Uterus (tissue), 2 donors: ENCODE data around the gene SCFD2.

Experiments
- POLR2A ChIP-seq, 2 donors: fragments of 450-650 bp; IDR thresholded peaks; one replicate each; pipeline ENCODE4 v1.6.1; 2016; ENCODE audit warnings: antibody characterized with exemption in 2 of 2, mild to moderate bottlenecking in 1 of 2, moderate library complexity in 1 of 2
- TF ChIP-seq, protein P1 (sequence below), 4 experiments: fragments of 200-600 bp in 2 of 4; fragments of 450-650 bp in 2 of 4; sonication (generic) in 2 of 4; IDR thresholded peaks; one replicate each; pipeline ENCODE4 v1.5.1; 2016 to 2019; ENCODE audit warnings: antibody characterized with exemption in 4 of 4, mild to moderate bottlenecking in 2 of 4, moderate library complexity in 1 of 4

DNA sequence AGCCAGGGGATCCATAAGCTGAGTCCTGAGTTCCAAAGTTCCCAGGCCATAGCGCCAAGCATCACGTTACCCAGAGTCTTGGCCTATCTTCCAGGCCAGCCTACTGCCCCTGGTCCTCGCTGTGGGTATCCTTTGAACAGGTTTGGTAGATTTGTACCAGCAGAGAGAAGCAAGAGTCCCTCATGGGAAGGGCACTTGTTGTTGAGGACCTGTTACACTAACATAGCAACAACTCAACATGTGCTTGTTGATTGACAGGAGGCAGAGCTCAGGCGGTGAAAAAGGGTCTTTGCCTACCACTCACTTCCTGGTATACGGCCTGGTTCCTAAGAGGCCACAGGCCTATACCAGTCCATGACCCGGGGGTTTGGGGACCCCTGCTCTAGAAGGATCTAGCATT is 365.3 kb downstream of the SCFD2 start:
- no peak for TF ChIP-seq POLR2A (IDR thresholded peaks at IDR 0.05)
- TF ChIP-seq, protein P1, sequence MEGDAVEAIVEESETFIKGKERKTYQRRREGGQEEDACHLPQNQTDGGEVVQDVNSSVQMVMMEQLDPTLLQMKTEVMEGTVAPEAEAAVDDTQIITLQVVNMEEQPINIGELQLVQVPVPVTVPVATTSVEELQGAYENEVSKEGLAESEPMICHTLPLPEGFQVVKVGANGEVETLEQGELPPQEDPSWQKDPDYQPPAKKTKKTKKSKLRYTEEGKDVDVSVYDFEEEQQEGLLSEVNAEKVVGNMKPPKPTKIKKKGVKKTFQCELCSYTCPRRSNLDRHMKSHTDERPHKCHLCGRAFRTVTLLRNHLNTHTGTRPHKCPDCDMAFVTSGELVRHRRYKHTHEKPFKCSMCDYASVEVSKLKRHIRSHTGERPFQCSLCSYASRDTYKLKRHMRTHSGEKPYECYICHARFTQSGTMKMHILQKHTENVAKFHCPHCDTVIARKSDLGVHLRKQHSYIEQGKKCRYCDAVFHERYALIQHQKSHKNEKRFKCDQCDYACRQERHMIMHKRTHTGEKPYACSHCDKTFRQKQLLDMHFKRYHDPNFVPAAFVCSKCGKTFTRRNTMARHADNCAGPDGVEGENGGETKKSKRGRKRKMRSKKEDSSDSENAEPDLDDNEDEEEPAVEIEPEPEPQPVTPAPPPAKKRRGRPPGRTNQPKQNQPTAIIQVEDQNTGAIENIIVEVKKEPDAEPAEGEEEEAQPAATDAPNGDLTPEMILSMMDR (IDR thresholded peaks at IDR 0.05) = no peak
